HG02884 (cell line): ENCODE data around the gene TPGS1.

ENCODE experiments used
- ATAC-seq: cut with Tn5 transposase; IDR thresholded peaks from one replicate; pipeline ENCODE4 v1.9.1; 2021; ENCODE audit warnings: mild to moderate bottlenecking, moderate library complexity; ENCODE audit not compliant: unreplicated experiment

The TPGS1 gene, protein sequence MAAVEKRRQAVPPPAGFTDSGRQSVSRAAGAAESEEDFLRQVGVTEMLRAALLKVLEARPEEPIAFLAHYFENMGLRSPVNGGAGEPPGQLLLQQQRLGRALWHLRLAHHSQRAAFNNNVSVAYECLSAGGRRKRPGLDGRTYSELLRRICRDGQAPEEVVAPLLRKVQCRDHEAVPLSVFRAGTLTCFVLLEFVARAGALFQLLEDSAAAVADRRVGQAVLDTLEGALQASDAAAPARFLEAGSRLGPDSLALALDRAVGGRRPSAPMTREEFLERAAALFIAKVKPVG

DNA sequence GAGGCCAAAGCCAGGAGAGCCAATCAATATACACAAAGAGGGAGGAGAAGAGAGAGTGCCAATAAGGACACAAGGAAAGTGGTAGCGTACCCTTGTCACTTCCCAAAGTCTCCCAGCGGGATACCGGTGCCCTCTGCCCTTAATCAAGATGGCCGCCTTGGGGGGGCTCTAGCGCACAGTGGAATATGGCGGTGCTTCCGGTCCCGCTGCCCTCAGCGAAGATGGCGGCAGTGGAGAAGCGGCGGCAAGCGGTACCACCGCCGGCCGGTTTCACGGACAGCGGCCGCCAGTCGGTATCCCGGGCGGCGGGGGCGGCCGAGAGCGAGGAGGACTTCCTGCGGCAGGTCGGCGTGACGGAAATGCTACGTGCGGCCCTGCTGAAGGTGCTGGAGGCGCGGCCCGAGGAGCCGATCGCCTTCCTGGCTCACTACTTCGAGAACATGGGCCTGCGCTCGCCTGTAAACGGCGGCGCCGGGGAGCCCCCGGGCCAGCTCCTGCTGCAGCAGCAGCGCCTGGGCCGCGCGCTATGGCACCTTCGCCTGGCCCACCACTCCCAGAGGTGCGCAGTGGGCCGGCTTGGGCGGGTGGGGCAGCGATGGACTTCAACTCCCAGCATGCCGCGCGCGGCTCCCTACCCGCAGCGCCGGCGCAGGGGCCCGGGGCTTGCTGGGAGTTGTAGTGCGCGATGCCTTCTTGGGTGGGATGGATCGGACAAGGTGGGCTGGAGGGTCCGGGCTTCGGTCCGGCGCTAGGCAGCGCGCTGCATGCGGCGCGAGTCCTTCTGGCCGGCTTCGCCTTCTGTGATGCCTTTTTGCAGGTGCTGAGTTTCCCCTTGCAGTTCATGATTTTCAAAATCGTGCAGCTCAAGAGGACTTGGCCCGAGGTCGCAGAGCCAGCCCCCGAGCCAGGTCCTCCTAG is at the start of gene TPGS1:
Gene TPGS1 (plus strand): TSS at position 212 of the 918 bp plus-strand sequence. CDS start 10 bp downstream, at position 222.
- peak; percentile 53 for ATAC-seq

DNA sequence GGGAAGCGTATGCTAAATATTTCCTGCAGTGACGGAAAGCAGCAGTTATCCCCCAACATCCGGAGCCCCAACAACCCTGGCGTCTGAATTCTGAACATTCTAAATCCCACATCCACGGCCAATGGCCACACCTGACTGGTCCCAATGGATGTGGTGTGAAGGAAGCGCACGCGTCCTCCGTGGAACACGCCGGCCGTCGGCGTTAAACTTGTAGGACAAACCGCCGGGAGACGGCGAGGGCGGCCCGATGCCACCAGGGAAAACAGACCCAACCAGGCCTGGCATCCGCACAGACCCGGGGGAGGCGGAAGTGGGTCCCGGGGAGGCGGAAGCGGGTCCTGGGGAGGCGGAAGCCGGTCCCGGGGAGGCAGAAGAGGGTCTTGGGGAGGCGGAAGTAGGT is 49.7 kb upstream of the TPGS1 start:
- no peak for ATAC-seq

DNA sequence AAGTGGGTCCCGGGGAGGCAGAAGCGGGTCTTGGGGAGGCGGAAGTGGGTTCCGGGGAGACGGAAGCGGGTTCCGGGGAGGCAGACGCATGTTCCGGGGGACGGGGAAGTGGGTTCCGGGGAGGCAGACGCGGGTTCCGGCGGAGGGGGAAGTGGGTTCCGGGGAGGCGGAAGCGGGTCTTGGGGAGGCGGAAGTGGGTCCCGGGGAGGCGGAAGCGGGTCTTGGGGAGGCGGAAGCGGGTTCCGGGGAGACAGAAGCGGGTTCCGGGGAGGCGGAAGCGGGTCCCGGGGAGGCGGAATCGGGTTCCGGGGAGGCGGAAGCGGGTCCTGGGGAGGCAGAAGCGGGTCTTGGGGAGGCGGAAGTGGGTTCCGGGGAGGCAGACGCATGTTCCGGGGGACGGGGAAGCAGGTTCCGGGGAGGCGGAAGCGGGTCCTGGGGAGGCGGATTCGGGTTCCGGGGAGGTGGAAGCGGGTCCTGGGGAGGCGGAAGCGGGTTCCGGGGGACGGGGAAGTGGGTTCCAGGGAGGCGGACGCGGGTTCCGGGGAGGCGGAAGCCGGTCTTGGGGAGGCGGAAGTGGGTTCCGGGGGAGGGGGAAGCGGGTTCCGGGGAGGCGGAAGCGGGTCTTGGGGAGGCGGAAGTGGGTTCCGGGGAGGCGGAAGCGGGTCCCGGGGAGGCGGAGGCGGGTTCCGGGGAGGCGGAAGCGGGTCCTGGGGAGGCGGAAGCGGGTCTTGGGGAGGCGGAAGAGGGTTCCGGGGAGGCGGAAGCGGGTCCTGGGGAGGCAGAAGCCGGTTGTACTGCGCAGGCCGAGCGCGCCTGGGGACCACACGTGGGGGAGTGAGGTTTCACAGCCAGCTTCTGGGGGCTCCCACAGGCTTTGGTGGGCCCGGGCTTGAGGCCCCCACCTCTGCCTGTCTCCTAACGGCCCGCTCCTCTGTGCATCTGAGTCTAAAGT is 48.9 kb upstream of the TPGS1 start:
- no peak for ATAC-seq

DNA sequence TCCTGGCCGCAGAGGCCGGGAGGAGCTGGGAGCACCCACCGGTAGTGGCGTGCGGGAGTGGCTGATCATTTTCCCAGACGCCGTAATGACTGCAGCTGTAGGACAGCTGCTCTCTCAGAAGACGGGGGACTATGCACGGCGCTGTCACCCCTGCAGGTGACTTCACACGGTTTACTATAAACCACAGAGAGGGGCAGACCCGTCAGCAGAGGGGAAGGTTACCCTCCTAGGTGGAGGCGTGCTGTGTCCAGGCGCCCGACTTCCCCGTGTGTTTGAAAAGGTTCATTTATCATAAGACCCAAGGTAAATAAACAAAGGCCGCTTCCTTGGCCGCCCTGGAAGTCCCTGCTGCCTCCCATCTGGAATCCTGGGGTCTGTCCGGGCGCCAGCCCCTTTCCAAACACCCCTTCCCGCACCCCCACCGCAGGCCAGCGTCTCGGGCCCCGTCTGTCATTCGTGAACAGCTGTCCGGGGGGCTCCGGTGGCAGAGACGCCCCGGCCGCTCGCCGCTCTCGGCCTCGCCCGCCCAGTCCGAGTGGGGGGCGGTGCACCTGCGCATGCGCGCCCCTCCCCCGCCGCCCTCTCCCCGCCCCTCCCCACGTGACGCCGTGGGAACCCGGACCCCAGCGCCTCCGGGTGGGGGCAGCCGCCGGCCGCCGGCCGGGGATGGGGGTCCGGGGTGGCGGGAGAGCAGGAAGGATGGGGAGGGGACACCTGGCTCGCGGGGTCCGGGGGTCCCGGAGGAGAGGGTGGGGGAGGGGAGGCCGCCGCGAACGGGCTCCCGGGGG is 47.4 kb upstream of the TPGS1 start:
- no peak for ATAC-seq

DNA sequence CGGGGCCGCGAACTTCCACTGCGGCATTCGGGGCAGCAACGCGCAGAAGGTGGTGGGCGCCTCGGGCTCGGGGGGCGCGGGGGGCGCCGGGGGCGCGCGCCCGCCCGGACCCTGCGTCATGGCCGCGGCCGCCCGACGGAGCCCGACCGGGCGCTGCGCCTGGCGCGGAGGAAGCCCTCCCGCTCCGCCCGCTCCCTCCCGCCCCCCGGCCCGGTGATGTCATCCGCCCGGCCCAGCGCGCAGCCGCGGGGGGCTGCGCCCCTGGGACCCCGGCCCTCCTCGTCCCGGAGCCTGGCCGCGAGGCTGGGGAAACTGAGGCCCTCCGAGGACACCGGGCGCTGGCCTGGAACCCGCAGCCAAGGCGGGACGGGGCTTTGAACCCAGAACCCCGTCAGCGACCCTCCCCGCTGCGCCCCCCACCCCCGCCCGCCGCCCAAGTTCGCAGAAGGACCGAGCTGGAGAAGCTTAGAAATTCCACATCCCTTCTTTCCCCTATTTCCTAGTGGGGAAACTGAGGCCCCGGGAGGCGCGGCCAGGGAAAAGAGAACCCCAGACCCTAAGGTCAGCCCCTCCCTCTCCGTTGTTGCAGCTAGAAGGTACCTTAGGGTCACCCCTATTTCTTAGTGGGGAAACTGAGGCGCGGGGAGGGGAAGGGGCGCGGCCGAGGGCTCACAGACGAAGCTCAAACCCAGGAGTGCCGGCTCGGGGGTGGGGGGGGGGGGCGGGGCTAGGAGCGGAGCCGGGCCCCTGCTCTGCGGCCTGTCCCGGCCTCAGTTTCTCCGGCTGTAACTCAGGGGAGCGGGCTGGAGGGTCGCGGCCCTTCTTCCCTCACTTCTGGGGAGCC is 46.2 kb upstream of the TPGS1 start, which contains the start of gene SHC2:
Gene SHC2 (minus strand): TSS at position 157 of the 844 bp plus-strand sequence. CDS start 37 bp downstream, at position 120.
- ATAC-seq = no peak

DNA sequence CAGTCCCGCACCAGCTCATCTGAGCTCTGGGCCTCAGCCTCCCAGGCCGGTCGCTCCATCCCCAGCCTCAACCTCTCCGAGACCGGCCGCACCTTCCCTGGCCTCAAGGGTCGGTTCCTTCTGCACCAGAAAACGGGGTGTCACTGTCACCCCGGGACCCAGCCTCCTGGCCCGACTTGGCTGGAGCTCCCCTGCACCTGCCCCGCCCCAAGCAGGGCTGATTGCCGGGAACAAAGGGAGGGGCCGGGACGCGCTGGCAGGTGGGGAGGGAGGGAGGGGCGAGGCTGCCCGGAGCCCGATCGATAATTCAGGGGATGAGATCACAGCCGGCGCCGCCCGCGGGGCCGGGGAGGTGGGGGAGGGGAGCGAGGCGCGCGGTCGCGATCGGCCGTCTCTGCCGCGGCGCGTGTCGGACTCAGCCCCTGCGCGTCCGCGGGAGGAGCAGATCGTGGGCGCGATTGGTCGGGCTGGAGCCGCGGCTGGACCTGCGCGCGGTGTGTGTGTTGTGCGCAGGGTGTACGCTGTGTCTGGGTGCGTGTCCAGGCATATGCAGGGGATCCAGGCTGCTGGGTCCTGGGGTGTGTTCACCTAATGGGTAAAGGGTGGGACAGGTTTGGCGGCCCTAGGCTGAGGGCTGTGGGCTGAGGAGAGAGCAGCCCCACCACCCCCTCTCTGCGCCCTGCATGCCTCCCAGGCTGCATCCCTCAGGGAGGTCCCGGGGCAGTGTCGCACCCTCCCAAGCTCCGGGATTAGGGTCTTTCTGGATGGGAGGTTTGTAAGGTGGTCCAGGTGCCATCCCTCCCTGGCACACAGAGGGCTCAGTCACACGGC is 45.4 kb upstream of the TPGS1 start:
- ATAC-seq = no peak

DNA sequence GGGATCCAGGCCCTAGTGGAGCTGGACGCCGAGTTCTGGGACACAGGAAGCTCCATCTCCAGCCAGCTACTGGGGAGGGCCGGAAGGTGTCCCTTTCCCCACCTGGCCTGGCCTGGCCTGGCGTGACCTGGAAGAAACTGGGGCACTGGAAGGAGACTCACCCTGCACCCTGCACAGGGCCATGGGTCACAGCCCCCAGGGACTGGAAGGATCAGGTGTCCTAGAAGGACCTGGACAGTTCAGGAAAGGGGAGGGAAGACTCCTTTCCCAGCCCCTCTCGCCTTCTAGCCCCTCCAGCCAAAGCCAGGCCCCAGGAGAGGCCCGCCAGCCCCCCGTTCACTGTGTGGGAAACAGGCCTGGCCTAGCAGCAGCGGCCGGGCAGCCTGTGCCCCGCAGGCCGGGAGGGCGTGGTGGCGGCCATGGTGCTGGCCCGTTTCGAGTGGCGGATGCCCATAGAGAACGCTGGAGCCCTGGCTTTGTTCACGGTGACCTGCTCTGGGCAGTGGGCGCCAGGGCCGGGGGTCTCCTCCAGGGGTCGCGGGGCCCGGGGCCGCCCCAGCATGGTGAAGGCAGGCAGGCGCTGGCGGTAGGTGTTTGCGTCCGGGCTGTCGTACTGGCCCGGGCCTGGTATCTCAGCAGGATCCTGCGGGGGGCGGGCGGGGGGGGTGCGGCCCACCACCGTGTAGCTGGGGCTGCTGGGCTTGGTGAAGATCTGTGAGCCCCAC is 43.7 kb upstream of the TPGS1 start:
- ATAC-seq = no peak

DNA sequence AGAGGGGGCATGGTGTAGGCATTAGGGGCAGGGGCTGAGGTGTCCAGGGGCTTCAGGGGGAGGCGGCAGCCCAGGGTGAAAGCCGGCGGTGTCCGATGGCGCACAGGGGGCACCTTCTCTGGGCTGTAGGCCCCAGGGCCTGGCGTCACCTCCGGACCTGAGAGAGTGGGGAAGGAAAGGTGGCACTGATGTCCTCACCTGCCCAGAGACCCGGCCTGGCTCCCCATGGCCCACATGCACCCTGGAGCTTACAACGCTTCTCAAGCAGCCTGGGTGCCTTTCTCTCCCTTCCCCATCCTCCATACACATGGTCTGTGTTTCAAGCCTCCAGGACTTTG is 43.1 kb upstream of the TPGS1 start:
- no peak for ATAC-seq

DNA sequence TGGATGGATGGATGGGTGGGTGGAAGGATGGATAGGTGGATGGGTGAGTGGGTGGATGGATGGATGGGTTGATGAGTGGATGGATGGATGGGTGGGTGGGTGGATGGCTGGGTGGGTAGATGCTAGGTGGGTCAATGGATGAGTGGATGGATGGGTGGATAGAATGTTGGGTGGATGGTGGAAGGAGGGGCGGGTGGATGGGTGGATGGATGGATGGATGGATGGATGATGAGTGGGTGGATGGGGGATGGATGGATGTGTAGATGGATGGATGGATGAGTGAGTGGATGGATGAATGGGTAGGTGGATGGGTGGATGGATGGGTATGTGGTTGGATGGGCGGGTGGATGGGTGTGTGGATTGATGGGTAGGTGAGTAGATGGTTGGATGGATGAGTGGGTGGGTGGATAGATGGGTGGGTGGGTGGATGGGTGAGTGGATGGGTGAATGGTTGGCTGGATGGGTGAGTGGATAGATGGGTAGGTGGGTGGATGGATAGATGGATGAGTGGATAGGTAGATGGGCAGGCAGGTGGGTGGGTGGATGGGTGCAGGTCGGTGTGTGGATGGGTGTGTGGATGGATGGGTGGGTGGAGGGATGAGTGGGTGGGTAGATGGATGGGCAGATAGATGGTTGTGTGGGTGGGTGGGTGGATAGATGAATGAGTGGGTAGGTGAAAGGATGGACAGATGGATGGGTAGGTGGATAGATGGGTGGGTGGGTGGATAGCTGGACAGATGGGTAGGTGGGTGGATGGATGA is 42.1 kb upstream of the TPGS1 start:
- no peak for ATAC-seq

DNA sequence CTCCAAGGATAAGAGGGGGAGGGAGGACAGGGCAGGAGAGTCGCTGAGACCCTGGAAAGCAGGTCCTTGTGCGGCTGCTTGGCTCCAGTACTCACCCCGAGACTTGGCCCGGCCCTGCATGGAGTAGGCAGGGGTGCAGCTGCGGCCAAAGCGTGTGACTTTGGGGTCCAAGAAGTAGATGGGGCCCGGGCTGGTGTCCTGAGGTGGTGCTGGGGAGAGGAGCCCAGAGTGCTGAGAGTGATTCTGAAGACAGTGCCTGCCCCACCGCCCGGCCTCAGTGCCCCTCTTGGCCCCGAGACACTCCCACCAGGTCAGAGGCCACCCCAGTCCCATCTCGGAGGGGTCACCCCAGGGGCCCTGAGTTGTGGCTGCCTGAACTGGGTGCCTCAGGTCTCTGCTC is 39.7 kb upstream of the TPGS1 start:
- no peak for ATAC-seq

DNA sequence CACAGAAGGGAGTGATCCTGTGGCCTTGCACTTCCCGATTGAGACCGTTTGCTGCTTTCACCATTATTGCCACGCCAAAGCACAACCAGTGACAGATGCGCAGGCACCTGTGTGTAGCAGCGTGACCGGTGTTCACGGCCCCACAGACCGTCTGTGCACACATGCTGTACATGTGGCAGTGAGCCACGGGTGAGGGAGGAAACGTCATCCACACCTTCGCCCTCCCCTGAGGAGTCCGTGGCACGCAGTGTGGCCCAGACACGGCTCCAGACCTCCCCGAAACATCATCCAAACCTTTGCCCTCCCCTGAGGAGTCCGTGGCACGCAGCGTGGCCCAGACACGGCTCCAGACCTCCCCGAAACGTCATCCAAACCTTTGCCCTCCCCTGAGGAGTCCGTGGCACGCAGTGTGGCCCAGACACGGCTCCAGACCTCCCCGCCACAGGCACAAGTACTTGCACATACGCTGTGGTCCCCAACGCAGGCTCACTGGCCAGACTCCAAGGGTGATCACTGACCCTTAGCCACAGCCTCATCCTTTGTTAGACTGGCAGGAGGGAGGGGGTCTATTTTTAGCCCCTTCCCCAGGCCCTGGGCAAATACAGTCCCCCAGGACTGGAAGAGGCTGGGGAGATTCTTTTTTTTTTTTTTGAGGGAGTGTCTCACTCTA is 38.6 kb upstream of the TPGS1 start:
- no peak for ATAC-seq

DNA sequence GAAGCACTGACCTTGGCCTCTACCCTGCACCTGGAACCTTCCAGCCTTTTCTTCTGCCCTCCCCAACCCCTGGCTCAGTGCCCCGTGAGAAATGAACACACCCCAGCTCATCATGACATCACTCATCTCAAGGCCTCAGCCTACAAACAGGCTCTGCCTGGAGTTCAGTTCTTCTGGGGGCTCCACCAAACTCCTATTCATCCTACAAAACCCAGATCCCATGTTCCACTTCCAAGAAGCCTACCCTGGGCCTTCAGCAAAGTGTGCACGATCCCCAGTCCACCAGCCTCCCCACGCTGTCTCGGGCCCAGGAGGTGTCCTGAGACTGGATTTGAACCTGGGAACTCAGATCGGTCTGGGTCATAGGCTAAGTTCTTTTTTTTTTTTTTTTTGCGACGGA is 37.5 kb upstream of the TPGS1 start:
- ATAC-seq = no peak

DNA sequence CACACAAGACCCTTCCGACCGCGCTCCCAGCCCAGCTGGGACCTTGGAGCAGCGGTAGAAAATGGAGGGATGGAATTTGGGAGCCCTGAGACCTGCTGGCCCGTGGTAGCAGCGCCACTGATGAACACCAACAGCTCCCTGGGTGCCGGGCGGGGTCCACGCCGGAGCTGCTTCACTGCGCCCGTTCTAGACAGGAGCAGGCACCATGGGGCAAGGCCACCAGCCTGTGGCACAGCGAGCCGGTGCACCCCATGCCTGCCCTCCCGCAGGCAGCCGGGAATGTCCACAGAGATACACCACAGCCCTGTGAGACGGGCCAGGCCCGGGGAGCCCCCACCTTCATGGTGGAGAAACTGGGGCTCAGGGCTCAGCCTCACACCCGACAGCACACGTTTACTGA is 36.6 kb upstream of the TPGS1 start:
- ATAC-seq = no peak

DNA sequence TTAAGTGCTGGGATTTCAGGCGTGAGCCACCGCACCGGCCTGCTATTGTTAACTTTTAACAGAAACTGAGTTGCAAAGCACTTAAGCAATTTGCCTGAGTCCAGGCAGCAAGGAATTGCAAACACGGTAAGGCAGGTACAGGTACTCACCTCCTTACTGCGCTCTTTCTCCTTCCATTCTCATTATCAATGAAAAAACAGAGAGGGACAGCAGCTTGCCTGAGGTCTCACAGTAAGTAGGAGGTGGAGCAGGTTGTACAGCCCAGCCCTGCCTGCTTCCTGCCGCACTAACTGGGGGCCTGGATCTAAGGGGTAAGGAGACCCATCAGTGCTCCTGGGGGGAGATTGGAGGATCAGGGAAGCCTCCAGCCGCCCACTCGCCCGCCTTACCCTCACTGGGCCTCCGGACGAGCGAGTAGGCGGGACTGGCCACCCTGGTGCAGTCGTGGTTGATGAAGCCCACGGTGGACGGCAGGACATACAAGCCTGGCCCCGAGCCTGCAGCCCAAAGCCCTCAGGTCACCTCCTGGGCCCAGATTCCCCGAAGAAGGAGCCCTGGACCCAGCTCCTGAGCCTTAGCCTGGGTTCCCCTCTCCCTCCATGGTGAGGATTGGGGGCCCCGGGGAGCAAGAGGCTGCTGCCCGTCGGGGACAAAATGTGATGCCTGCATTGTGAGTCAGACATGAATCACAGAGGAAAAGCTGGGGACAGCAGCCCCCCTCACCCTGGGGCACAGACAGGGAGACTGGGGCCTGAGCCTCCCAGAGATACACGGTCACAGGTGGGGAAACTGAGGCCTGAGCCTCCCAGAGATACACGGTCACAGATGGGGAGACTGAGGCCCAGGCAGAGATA is 35.1 kb upstream of the TPGS1 start:
- no peak for ATAC-seq
